ENCODE data around the gene AKR1B15.

DNA sequence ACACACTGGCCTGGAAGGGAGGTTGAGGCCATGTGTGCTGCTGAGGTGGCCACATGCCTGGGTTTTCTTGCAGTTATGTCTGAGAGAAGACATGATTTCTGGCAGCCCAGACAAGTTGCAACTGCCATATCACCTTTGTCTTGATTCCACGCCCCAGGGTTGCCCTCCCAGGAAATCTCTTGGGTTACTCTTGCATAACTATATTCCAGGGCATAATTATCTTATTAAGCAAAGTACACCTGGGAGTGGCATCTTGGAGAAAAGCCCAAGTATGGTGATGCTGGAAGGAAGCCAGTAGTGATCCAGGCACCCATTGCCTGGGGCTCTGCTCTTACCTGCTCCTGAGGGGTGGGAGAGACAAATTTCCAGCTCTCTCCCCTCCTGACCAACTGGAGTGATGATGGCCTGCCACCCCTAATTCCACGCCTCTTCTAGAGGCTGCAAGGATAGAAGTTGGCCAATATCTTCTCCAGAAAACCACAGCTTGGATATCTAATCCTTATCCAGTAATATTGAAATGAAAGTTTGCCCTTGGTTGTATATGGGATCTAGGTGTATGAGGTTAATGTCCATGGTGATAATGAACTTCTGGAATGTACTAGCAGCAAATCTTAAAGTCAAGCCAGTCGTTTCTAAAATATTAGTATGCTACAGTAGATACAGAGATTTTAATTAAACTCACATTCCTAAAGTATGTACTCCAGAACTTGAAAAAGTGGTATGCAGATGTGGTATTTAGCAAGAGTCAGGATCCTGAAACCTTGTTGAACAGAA is 16.5 kb upstream of the AKR1B15 start:
- TF ChIP-seq RNF2 (IDR thresholded peaks at IDR 0.05; ENCODE audit: borderline replicate concordance, low read depth): no peak
- TF ChIP-seq, protein P1, sequence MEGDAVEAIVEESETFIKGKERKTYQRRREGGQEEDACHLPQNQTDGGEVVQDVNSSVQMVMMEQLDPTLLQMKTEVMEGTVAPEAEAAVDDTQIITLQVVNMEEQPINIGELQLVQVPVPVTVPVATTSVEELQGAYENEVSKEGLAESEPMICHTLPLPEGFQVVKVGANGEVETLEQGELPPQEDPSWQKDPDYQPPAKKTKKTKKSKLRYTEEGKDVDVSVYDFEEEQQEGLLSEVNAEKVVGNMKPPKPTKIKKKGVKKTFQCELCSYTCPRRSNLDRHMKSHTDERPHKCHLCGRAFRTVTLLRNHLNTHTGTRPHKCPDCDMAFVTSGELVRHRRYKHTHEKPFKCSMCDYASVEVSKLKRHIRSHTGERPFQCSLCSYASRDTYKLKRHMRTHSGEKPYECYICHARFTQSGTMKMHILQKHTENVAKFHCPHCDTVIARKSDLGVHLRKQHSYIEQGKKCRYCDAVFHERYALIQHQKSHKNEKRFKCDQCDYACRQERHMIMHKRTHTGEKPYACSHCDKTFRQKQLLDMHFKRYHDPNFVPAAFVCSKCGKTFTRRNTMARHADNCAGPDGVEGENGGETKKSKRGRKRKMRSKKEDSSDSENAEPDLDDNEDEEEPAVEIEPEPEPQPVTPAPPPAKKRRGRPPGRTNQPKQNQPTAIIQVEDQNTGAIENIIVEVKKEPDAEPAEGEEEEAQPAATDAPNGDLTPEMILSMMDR (IDR thresholded peaks at IDR 0.05): no peak
- TF ChIP-seq, protein P2, sequence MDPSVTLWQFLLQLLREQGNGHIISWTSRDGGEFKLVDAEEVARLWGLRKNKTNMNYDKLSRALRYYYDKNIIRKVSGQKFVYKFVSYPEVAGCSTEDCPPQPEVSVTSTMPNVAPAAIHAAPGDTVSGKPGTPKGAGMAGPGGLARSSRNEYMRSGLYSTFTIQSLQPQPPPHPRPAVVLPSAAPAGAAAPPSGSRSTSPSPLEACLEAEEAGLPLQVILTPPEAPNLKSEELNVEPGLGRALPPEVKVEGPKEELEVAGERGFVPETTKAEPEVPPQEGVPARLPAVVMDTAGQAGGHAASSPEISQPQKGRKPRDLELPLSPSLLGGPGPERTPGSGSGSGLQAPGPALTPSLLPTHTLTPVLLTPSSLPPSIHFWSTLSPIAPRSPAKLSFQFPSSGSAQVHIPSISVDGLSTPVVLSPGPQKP (IDR thresholded peaks at IDR 0.05; ENCODE audit: low read depth, low read length): no peak
- TF ChIP-seq JUN (IDR thresholded peaks at IDR 0.05): peak in 1 of 2 experiments; percentile 41; a peak in 3 of 5 replicates
- peak; percentile 56; the same call in 1 of the 2 replicates for TF ChIP-seq HOXA7 (CRISPR knock-in tag; IDR thresholded peaks at IDR 0.05)
- TF ChIP-seq MAZ (IDR thresholded peaks at IDR 0.05; ENCODE audit: borderline replicate concordance, low read depth, low read length): no peak
- no peak for TF ChIP-seq ZFP36 (IDR thresholded peaks at IDR 0.05; ENCODE audit: borderline replicate concordance, partially characterized antibody)
- TF ChIP-seq POLR2A (IDR thresholded peaks at IDR 0.05; ENCODE audit: low read length): no peak
- no peak for TF ChIP-seq JUNB (IDR thresholded peaks at IDR 0.05)
